Naive B cell (primary cell): Measurements from ENCODE around the gene SLC27A4. TPM values are rescaled to one million over a fixed set of nuclear protein-coding genes. Genes with fewer than 3 reads are reported as not detected.
"Not testable (repeated sequence)": the region's sequence is repeated elsewhere in the genome, so short reads cannot be mapped to it uniquely, and the experiment has no call there.

Experiments used
- ATAC-seq, 2 donors: fragments of 150-1000 bp; cut with Tn5 transposase; 2 replicates each; pipeline ENCODE4 v1.10.0; 2021; ENCODE audit warnings: low read depth in 2 of 2, mild to moderate bottlenecking in 2 of 2, moderate library complexity in 2 of 2
- DNase-seq: peaks from one replicate; pipeline ENCODE4 v3.0.0; 2022
- H3K27ac Mint-ChIP-seq, 6 donors: one replicate each; pipeline ENCODE4 v1.8.0; 2020 to 2022; ENCODE audit warnings: mild to moderate bottlenecking in 6 of 6, mixed read lengths in 6 of 6, moderate library complexity in 5 of 6, inconsistent platforms in 2 of 6
- H3K27me3 Mint-ChIP-seq, 3 donors: one replicate each; pipeline ENCODE4 v1.8.0; 2021 to 2022; ENCODE audit warnings: mixed read lengths in 3 of 3, mild to moderate bottlenecking in 1 of 3
- H3K36me3 Mint-ChIP-seq, 2 donors: one replicate each; pipeline ENCODE4 v1.8.0; 2020 to 2022; ENCODE audit warnings: mixed read lengths in 2 of 2, inconsistent platforms in 1 of 2, mild to moderate bottlenecking in 1 of 2
- H3K4me1 Mint-ChIP-seq, 3 donors: one replicate each; pipeline ENCODE4 v1.8.0; 2020 to 2022; ENCODE audit warnings: mixed read lengths in 3 of 3, inconsistent platforms in 1 of 3, mild to moderate bottlenecking in 1 of 3, moderate library complexity in 1 of 3
- H3K4me3 Mint-ChIP-seq, 8 donors: one replicate each; pipeline ENCODE4 v1.8.0; 2020 to 2022; ENCODE audit warnings: mild to moderate bottlenecking in 8 of 8, mixed read lengths in 8 of 8, moderate library complexity in 8 of 8, inconsistent platforms in 2 of 8
- H3K9me3 Mint-ChIP-seq, 7 donors: one replicate each; pipeline ENCODE4 v1.8.0; 2020 to 2022; ENCODE audit warnings: mixed read lengths in 7 of 7, mild to moderate bottlenecking in 5 of 7, inconsistent platforms in 2 of 7, moderate library complexity in 1 of 7
- polyA plus RNA-seq, 6 donors: library from polyadenylated mRNA; unstranded; fragments of 300-500 nt; fragmentation: Illumina TruSeq; gene quantifications; one replicate each; pipeline ENCODE4 v1.2.3, GENCODE V29; 2021; ENCODE audit warnings: low read depth in 6 of 6

The SLC27A4 gene
- polyA plus RNA-seq, 6 donors from 2014 or later, result 2.3 to 6.8 (median 3.6) TPM; not detected in 1

DNA sequence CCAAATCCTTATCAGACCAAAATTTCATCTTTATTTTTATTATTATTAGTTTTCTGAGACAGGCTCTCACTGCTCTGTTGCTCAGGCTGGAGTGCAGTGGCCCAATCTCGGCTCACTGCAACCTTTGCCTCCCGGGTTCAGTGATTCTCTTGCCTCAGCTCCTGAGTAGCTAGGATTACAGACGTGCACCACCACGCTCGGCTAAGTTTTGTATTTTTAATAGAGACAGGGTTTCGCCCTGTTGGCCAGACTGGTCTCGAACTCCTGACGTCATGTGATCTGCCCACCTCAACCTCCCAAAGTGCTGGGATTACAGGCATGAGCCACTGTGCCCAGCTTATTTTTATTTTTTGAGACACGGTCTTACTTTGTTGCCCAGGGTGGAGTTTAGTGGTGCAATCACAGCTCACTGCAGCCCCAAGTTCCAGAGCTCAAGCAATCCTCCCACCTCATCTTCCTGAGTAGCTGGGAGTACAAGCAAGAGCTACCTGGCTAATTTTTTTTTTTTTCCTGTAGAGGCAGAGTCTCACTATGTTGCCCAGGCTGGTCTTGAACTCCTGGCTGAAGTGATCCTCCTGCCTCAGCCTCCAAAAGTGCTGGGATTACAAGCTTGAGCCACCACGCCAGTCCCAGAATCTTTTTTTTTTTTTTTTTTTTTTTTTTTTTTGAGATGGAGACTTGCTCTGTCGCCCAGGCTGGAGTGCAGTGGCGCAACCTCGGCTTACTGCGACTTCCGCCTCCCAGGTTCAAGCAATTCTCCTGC lies 1.3 kb upstream of the SLC27A4 start:
- H3K27ac Mint-ChIP-seq, DNase-seq, ATAC-seq, H3K27me3 Mint-ChIP-seq, H3K9me3 Mint-ChIP-seq, H3K36me3 Mint-ChIP-seq: not testable (repeated sequence)
- Mint-ChIP-seq H3K4me3 (peak overlapping the region in 6 of 8 donors; percentile 29 to 90 (median 88)), H3K4me1 (peaks cover 4 to 14% (median 9%) of the 10 kb centered on the region in 3 donors)

- Mint-ChIP-seq H3K36me3 (no peaks in the 10 kb centered on the region), H3K9me3 (no peaks in the 10 kb centered on the region), H3K4me1 (peaks cover 4 to 14% (median 9%) of the 10 kb centered on the region in 3 donors), H3K4me3 (peak overlapping the region; percentile 86 to 98 (median 94)), H3K27me3 (no peaks in the 10 kb centered on the region), H3K27ac (peak overlapping the region in 3 of 6 donors; percentile 64 to 94 (median 79))
- no peak for DNase-seq
- peak; percentile 41 to 43 for ATAC-seq
Observed at GRCh38 chr9:128340691-128341434, 536 bp downstream of the SLC27A4 start.

DNA sequence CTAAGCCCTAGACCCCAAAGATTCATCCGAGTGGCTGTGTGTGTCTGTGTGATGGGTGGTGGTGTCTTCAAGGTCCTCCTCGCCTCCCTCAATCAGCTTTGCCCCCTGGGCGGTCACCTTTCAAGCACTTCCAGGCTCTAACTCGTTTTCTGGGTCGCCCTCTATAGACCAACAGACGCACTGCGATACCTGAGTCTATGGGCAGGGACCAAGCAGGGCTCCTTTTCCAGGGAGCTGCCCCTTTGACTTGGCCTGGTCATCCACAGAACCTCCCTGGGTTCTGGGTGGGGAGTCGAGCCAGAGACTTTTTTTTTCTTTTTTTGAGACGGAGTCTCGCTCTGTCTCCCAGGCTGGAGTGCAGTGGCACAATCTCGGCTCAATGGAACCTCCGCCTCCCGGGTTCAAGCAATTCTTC lies 1.1 kb downstream of the SLC27A4 start:
- Mint-ChIP-seq H3K4me1 (peaks cover 4 to 14% (median 9%) of the 10 kb centered on the region in 3 donors), H3K27ac (peak overlapping the region in 5 of 6 donors; percentile 51 to 94 (median 70)), H3K36me3 (no peaks in the 10 kb centered on the region), H3K9me3 (no peaks in the 10 kb centered on the region), H3K4me3 (peak overlapping the region; percentile 86 to 98 (median 94)), H3K27me3 (no peaks in the 10 kb centered on the region)
- peak; percentile 56 for DNase-seq
- peak; percentile 47 to 49 for ATAC-seq

GRCh38 chr9:128342971-128343680 lies 2.8 kb downstream of the SLC27A4 start:
- H3K27ac Mint-ChIP-seq, result peak overlapping the region in 1 of 6 donors; percentile 76
- H3K27me3 Mint-ChIP-seq, result no peaks in the 10 kb centered on the region
- H3K4me3 Mint-ChIP-seq, result peak overlapping the region in 1 of 8 donors; percentile 86
- DNase-seq (no peak), ATAC-seq (no peak)
- peaks cover 4 to 14% (median 9%) of the 10 kb centered on the region in 3 donors for H3K4me1 Mint-ChIP-seq
- H3K9me3 Mint-ChIP-seq, result no peaks in the 10 kb centered on the region
- no peaks in the 10 kb centered on the region for H3K36me3 Mint-ChIP-seq

DNA sequence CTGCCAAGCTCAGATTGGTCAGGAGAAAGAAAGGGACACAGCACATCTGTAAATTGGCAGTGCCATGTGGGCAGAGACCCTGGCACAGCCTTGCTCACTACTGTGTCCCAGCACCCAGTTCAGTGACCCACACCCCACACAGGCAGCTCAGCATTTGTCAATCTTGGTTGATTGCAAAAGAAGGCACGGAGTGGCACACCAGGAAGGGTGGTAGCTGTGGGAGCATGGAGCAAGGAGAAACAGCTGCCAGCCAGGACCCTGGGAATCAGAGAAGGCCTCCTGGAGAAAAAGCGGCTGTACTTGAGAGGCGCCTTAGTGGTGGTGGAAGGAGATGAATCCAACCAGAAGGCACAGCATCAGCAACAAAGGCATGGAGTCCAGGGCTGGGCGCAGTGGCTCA lies 3.5 kb downstream of the SLC27A4 start:
- Mint-ChIP-seq H3K9me3 (no peaks in the 10 kb centered on the region), H3K4me3 (no peak overlapping the region), H3K36me3 (no peaks in the 10 kb centered on the region)

GRCh38 chr9:128344931-128345605 lies 4.7 kb downstream of the SLC27A4 start:
- peaks cover 4 to 10% (median 9%) of the 10 kb centered on the region in 3 donors for H3K4me1 Mint-ChIP-seq
- peak overlapping the region in 1 of 8 donors; percentile 9 for H3K4me3 Mint-ChIP-seq
- no peak for DNase-seq
- no peaks in the 10 kb centered on the region for H3K27me3 Mint-ChIP-seq
- no peaks in the 10 kb centered on the region for H3K9me3 Mint-ChIP-seq
- H3K27ac Mint-ChIP-seq, result no peak overlapping the region
- H3K36me3 Mint-ChIP-seq, result no peaks in the 10 kb centered on the region
- no peak for ATAC-seq

More for the DNA sequence above, 3.5 kb downstream of the SLC27A4 start:
- ATAC-seq (no peak), DNase-seq (no peak)
- Mint-ChIP-seq H3K4me1 (peaks cover 4 to 14% (median 9%) of the 10 kb centered on the region in 3 donors), H3K27me3 (no peaks in the 10 kb centered on the region), H3K27ac (no peak overlapping the region)

GRCh38 chr9:128349125-128349524 lies 8.8 kb downstream of the SLC27A4 start:
- DNase-seq (no peak), ATAC-seq (no peak)
- Mint-ChIP-seq H3K27me3 (no peaks in the 10 kb centered on the region), H3K4me3 (no peak overlapping the region), H3K36me3 (peaks cover 0 to 4% of the 10 kb centered on the region in 2 donors), H3K9me3 (no peaks in the 10 kb centered on the region), H3K27ac (peak overlapping the region in 1 of 6 donors; percentile 9), H3K4me1 (no peaks in the 10 kb centered on the region)

DNA sequence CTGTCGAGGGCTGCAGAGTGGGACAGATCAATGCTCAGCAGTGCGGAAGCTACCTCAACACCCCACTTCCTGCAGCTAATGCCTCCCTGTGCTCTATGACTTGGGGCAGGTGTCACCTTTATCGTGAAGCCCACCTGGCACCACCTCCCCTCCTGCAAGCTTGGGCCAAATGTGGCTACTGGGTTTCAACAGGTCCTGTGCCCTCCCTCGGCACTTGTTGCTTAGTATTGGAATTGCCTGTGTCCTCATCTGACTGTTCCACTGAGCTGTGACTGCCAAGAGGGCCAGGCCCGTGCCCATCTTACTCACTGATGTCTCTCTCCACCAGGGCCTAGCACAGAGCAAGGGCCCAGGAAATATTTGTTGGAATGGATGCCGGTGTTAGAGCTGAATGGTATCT lies 9.4 kb downstream of the SLC27A4 start:
- no peak for ATAC-seq
- Mint-ChIP-seq H3K4me1 (no peaks in the 10 kb centered on the region), H3K27ac (peak overlapping the region in 1 of 6 donors; percentile 9), H3K27me3 (no peaks in the 10 kb centered on the region), H3K9me3 (no peaks in the 10 kb centered on the region), H3K36me3 (peaks cover 0 to 4% of the 10 kb centered on the region in 2 donors), H3K4me3 (peak overlapping the region in 1 of 8 donors; percentile 29)
- DNase-seq, result no peak

- no peak for DNase-seq
- Mint-ChIP-seq H3K27ac (no peak overlapping the region), H3K4me1 (no peaks in the 10 kb centered on the region), H3K4me3 (no peak overlapping the region), H3K27me3 (no peaks in the 10 kb centered on the region), H3K36me3 (peaks cover 0 to 9% of the 10 kb centered on the region in 2 donors), H3K9me3 (no peaks in the 10 kb centered on the region)
- ATAC-seq, result no peak
Observed at GRCh38 chr9:128355451-128355850, 15.1 kb downstream of the SLC27A4 start.

DNA sequence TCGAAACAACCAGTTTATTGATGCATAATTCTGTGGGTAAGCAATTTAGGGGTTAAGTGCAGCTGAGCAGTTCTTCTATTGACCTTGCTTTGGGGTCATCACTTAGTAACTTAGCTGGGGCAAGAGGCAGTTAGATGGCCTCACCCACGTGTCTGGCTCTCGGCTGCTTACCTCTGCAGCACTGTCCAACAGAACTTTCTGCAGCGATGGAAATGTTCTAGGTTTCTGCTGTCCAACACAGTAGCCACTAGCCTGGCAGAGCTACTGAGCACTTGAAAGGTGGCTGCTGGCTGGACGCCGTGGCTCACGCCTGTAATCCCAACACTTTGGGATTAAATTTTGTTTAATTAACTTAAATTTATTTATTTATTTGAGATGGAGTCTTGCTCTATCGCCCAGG lies 17.8 kb downstream of the SLC27A4 start:
- Mint-ChIP-seq H3K4me3 (no peak overlapping the region), H3K4me1 (peaks cover 5 to 9% (median 7%) of the 10 kb centered on the region in 3 donors)
- ATAC-seq, result no peak

DNA sequence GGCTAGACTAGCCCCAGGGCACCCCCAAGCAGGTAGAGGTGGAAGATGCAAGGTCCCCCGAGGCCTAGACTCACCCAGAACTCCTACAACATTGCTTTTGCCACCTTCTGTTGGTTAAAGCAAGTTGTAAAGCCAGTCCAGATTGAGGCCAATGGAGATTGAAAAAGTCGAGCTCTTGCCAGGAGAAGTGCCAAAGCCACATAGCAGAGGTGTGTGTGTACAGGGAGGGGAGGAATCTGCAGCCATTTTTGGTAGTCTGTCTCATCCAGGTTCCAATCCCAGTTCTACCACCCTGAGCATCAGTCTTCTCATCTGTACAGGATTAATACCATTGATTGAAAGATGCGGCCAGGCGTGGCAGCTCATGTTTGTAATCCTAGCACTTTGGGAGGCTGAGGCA lies 18.5 kb downstream of the SLC27A4 start:
- H3K27ac Mint-ChIP-seq, result peak overlapping the region in 1 of 6 donors; percentile 62

More for the DNA sequence above, 17.8 kb downstream of the SLC27A4 start:
- H3K27ac Mint-ChIP-seq, result peak overlapping the region in 1 of 6 donors; percentile 61
- no peaks in the 10 kb centered on the region for H3K9me3 Mint-ChIP-seq
- peaks cover 0 to 5% of the 10 kb centered on the region in 2 donors for H3K36me3 Mint-ChIP-seq
- H3K27me3 Mint-ChIP-seq, result no peaks in the 10 kb centered on the region
- DNase-seq, result no peak

DNA sequence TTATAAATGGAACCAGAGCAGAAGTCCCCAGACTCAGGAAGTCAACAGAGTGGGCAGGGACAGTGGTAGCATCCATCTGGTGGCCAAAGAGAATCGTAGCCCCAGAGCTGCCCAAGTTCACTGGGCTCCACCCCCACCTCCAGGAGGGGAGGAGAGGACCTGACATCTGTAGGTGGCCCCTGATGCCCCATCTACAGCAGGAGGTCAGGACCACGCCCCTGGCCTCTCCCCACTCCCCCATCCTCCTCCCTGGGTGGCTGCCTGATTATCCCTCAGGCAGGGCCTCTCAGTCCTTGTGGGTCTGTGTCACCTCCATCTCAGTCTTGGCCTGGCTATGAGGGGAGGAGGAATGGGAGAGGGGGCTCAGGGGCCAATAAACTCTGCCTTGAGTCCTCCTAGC lies 20.5 kb downstream of the SLC27A4 start:
- no peaks in the 10 kb centered on the region for H3K27me3 Mint-ChIP-seq
- no peaks in the 10 kb centered on the region for H3K9me3 Mint-ChIP-seq
- DNase-seq, result no peak
- peaks cover 7 to 18% (median 9%) of the 10 kb centered on the region in 3 donors for H3K4me1 Mint-ChIP-seq
- no peak for ATAC-seq
- no peak overlapping the region for H3K27ac Mint-ChIP-seq
- peak overlapping the region in 1 of 8 donors; percentile 35 for H3K4me3 Mint-ChIP-seq
- H3K36me3 Mint-ChIP-seq, result peaks cover 0 to 3% of the 10 kb centered on the region in 2 donors

More for the DNA sequence above, 18.5 kb downstream of the SLC27A4 start:
- DNase-seq, result no peak
- no peak for ATAC-seq
- Mint-ChIP-seq H3K27me3 (no peaks in the 10 kb centered on the region), H3K4me3 (peak overlapping the region in 1 of 8 donors; percentile 61), H3K36me3 (peaks cover 0 to 5% of the 10 kb centered on the region in 2 donors), H3K9me3 (no peaks in the 10 kb centered on the region), H3K4me1 (peaks cover 5 to 9% (median 7%) of the 10 kb centered on the region in 3 donors)
